KOPT-K1 (cell line): ENCODE measurements around the gene NTS.

Source experiments
- H3K27ac ChIP-seq: fragments of 200-600 bp; sonication (generic); 2 replicates; pipeline ENCODE4 v1.5.1; 2016; ENCODE audit warnings: antibody characterized with exemption, mild to moderate bottlenecking, low read depth, low read length; ENCODE audit not compliant: poor library complexity, severe bottlenecking
- H3K36me3 ChIP-seq: fragments of 200-600 bp; sonication (generic); 2 replicates; pipeline ENCODE4 v1.5.1; 2017; ENCODE audit warnings: antibody characterized with exemption, mild to moderate bottlenecking, low read length, moderate library complexity; ENCODE audit not compliant: insufficient read depth
- H3K9me3 ChIP-seq: fragments of 200-600 bp; sonication (generic); 2 replicates; pipeline ENCODE4 v1.5.1; 2017; ENCODE audit warnings: antibody characterized with exemption, low read length, mild to moderate bottlenecking; ENCODE audit not compliant: insufficient read depth, poor library complexity, severe bottlenecking

NTS gene, protein sequence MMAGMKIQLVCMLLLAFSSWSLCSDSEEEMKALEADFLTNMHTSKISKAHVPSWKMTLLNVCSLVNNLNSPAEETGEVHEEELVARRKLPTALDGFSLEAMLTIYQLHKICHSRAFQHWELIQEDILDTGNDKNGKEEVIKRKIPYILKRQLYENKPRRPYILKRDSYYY

DNA sequence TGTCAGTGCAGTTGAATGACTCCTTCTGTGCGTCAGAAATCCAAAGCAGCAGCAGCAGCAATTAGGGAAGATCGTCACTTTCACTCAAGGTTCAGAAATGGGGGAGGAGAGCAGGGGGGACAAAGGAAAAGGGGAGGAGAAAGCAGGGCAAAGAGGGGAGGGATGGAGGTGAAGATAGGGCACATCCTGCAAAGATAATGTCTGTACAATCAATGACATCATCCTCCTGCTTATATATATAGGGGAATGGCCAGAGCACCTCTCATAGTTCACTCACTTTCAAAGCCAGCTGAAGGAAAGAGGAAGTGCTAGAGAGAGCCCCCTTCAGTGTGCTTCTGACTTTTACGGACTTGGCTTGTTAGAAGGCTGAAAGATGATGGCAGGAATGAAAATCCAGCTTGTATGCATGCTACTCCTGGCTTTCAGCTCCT lies at the start of gene NTS:
TSS of gene NTS (plus strand) at position 265 of the 431 bp plus-strand sequence. CDS start at position 374, 109 bp downstream.
- Histone ChIP-seq H3K27ac (no peak within 1 kb of the TSS), H3K36me3 (no peaks in the 10 kb centered on the region), H3K9me3 (no peaks in the 10 kb centered on the region)

DNA sequence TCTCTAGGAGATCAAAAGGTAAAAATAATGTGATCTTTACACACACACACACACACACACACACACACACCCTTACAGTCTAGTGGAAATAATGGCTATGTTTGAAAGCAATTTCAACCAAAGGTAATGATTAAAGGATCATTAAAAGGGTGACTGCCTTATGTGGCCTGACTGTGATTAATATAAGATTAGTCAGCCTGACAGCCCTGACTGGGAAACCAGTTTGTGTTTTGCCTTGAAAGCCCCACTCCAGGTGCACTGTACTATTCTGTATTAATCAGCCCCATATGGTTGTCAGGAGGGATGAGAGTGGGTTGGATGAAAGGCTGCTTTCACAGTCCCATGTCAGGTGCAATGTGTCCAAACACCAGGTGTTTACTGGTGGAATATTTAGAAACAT lies 48.3 kb upstream of the NTS start:
- Histone ChIP-seq H3K36me3 (no peaks in the 10 kb centered on the region), H3K9me3 (no peaks in the 10 kb centered on the region), H3K27ac (no peak overlapping the region)

DNA sequence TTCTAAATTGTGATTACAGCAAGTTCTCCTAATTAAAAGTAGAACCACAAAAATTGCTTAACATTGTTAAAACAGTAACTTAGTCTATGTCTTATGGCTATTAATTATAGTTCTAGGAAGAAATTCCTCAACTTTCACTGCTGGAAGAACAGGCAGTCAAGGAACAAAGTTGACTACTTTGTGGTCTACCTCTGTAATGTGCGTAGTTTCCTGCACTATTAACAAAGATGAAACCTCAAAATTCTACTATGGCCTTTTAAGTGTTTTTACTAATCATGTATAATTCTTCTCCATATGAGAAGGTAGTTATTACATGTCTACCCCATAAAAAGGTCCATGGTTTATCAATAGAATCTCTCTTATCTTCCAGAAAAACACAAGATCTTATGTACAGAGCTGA lies 45.5 kb upstream of the NTS start:
- Histone ChIP-seq H3K27ac (no peak overlapping the region), H3K36me3 (no peaks in the 10 kb centered on the region), H3K9me3 (no peaks in the 10 kb centered on the region)

DNA sequence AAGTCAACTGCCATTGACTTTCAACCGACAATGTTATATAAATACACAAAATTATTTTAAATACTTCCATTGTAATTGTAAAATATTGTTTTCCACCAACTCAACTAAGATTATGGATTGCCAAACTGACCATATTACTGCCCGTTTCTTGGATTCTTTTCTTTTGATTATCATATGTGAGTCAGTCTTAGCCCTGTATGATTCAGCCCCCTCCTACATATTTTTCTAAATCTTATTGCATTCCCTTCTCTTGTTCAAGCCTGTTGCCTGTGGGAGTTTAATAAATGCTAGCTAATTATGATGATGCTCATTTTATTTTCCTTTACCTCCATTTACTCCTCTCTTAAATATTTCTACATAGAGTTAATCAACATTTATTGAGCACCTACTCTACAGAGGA lies 44.7 kb upstream of the NTS start:
- Histone ChIP-seq H3K27ac (no peak overlapping the region), H3K36me3 (no peaks in the 10 kb centered on the region), H3K9me3 (no peaks in the 10 kb centered on the region)

DNA sequence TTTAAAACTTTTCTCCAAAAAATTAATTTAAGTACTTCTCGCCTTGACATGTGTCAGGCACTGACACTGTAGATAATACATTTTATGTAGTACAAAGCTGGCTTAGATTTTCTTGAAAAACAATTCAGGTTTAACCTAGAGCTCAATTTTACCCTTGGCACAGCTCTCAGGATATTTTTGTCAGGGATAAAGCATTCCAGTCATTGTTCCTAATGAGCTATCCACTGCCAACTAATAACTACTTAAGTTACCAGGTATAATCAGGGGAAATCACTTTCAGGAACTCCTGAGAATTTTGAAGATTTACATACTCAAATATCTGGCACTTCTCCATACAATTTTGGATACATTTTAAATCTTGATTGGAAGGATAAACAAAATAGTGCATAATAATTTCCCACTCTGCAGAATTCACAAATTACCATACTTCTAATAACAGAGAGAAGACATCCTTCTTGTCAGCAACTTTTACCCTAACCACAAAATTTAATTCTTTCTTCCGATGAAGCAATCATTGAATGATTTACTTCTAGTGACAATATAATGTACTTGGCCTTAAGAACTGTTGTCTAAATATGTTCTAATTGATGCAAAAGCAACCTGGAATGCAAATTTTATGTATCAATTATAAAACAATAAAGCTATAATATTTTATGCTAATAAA lies 42.6 kb upstream of the NTS start:
- no peaks in the 10 kb centered on the region for H3K36me3 ChIP-seq
- no peaks in the 10 kb centered on the region for H3K9me3 ChIP-seq
- no peak overlapping the region for H3K27ac ChIP-seq

DNA sequence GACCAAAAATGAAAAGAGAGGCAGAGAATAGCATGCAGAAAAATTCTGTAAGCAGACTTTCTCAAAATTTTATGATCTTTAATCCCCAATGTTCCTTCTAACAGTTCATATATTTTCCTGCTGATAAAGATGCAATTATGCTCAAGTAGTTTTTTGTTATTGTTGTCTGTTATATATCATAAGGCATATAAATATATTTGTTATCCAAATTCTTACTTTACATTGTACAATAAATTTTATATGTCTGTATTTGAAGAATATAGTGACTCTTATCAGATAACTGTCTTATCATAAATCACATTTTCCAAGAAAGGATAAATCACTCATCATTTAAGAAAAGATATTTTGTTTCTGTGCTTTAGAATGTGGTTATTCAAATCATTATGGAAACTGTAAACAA lies 40.5 kb upstream of the NTS start:
- Histone ChIP-seq H3K36me3 (no peaks in the 10 kb centered on the region), H3K27ac (no peak overlapping the region)

DNA sequence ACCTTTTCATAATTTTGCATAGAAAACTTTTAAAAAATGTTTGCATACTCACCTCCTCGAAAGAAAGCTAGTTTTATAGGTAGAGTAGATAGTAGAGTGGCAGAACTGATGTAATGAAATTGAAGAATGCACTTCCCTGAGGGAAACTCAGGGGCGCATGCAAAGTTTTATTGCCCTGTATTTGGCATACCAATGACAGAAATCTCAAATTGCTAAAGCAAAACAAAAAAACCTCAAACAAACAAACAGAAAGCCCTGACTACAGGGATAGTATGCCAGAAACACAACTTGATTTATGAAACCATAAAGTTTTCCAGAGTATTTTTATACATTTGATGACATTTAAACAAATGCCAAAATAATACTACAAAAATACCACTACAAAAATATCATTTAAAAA lies 39.7 kb upstream of the NTS start:
- H3K9me3 ChIP-seq: no peaks in the 10 kb centered on the region
- no peaks in the 10 kb centered on the region for H3K36me3 ChIP-seq
- H3K27ac ChIP-seq: no peak overlapping the region

More for the DNA sequence above, 40.5 kb upstream of the NTS start:
- no peaks in the 10 kb centered on the region for H3K9me3 ChIP-seq

DNA sequence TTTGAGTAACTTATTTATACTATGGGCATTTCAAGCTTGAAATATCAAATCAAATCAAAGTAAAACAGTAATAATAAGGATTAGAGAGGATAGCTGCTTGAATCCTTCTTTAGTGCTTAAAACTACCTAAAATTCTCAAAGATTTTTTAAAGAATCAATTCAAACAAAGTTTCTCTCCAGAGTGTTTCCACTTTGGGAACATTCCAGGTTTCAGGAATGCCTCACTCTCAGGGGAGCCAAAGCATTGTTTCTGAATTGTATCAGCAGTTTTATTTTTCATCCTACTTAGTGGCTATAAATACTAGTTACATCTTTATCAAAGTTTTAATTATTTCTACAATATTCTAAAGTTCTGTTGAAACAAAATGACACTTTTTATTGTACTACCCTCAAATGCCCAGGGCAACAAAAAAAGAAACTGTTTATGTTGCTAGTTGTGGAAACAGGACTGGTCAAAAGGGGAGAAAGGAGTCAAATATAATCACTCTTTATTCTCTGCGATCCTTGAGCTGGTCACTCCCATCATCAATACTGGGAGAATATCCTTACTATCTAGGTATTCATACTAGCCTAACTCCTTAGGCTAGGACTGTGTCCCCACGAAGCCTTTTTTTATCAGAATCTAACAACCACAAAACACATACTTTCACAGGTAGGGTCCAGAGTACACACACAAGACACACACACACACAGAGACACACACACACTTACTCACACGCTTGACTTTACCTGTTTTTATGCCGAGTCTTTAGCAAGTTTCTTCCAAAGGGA lies 38.5 kb upstream of the NTS start:
- no peak overlapping the region for H3K27ac ChIP-seq
- no peaks in the 10 kb centered on the region for H3K9me3 ChIP-seq
- H3K36me3 ChIP-seq: no peaks in the 10 kb centered on the region

DNA sequence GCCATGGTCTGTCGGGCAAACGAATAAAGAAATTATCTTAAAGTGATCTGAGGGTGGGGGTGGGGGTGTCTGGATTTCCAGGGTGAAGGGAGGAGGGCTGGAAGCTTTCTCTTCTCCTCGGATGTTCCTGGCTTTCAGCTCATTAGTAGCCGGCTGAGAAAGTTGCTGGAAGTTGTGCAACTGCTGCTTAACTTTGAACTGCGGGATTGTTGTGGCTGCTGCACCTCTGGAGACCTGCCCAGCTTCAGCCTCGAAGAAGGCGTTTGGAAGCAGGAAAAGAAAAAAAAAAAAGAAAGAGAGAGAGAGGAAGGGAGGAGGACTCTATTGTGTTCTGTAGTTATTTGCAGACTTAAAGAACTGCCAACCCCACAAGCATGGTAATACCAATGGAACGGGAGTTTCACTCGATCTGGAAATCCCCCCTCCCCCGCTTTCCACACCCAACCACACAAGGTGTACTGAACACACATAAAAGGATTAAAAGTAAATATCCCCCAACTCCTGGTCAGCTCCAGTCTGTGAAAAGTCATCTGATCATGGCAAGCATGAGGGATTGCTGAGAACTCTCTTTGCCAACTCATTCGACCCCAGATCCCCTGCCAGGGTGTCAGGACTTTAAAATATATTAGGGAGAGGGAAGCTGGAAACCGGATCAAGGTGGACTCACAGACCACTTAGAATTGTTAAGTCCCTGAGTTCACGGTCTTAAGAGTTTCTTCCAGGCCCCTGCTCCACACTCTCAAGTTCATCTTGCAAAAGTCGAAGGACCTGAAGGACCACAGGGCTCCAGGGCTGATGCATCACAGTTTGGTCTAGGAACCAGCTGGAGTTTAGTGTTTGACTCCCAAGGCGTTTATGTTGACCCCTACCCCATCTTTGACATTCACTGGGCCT lies 37.7 kb upstream of the NTS start, which contains the start of gene RASSF9:
TSS of gene RASSF9 (minus strand) at position 213 of the 894 bp plus-strand sequence. CDS start at position 5, 208 bp downstream.
- H3K27ac ChIP-seq: no peak within 1 kb of the TSS
- H3K36me3 ChIP-seq: no peaks in the 10 kb centered on the region
- no peaks in the 10 kb centered on the region for H3K9me3 ChIP-seq

DNA sequence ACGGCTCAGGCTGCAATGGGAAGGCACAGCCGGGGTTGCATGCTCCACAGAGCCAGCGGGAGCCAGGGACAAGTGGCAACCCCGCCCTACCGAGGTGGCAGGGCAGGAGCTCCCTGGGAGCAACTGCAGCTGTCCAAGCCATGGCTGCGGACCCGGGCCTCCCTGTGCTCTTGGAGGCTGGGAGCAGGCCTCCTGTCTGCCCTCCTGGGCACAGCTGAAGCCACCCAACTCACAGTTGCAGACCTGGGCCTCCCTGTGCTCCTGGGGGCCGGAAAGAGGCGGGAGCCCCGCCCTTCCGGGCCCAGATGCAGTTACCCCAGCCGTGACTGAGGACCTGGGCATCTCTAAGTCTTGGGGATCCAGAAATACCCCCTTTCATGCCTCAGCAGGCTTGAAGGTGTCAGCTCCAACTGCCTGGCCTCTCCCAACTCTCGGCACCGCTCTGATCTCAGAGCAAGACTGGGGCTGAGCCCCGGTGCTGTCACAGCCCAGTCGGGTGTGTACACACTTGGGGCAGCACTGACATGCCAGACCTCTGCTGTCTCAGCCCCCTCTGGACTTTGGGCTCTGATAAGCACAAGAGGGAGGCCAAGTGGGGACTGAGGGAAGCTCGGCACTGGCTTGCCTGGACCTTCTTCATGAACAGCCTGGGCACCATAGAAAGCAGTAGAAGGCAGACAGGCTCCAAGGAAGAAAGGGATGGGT lies 30.3 kb upstream of the NTS start:
- Histone ChIP-seq H3K27ac (no peak overlapping the region), H3K9me3 (no peaks in the 10 kb centered on the region), H3K36me3 (no peaks in the 10 kb centered on the region)

DNA sequence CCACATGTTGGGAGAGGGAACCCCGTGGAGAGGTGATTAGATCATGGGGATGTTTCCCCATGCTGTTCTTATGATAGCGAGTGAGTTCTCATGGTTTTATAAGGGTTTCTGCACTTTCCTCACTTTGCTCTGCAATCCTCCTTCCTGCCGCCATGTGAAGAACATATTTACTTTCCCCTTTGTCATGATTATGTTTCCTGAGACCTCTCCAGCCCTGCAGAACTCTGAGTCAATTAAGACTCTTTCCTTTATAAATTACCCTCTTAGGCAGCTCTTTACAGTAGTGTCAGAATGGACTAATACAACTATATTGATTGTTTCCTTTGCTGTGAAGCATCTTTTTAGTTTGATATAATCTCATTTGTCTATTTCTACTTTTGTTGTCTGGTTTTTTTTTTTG lies 24.8 kb upstream of the NTS start:
- no peaks in the 10 kb centered on the region for H3K9me3 ChIP-seq
- no peak overlapping the region for H3K27ac ChIP-seq
- H3K36me3 ChIP-seq: no peaks in the 10 kb centered on the region

DNA sequence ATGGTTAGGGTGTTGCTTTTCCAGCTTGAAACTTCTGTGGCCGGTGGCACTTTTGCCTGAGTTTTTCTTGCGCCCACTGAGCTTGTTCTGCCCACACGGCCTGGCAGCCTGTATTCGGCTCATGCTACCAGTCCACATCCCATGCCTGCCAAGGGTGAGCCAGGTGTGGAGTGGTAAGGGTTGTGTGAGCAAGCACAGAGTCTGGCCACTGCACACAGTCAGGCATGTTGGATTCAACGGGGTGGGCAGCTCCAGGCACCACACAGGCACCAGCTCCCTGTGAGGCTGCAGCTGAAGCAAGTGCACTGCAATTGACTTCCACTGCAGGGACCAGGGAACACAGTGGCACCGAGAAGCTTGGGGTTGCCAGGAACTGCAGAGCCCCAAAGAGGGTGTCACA lies 18.8 kb upstream of the NTS start:
- no peak overlapping the region for H3K27ac ChIP-seq
- no peaks in the 10 kb centered on the region for H3K36me3 ChIP-seq
- no peaks in the 10 kb centered on the region for H3K9me3 ChIP-seq

DNA sequence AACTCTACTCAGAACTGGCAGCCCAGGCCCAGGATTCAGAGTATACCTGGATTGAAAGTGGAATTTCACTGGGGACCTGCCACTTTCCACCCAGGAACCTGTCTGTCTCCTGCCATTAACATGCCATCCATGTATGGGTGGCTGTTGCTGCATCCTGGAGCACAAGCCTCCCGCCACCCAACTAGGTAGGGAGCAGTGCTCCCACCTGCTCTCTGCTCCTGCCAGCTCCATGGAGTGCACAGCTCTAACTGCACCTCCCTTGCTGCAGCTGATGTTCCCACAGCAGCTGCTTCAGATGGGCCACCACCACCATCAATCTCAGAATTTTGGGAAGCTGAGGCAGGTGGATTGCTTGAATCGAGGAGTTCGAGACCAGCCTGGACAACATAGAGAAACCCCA lies 17.1 kb upstream of the NTS start:
- Histone ChIP-seq H3K27ac (no peak overlapping the region), H3K9me3 (no peaks in the 10 kb centered on the region), H3K36me3 (no peaks in the 10 kb centered on the region)

DNA sequence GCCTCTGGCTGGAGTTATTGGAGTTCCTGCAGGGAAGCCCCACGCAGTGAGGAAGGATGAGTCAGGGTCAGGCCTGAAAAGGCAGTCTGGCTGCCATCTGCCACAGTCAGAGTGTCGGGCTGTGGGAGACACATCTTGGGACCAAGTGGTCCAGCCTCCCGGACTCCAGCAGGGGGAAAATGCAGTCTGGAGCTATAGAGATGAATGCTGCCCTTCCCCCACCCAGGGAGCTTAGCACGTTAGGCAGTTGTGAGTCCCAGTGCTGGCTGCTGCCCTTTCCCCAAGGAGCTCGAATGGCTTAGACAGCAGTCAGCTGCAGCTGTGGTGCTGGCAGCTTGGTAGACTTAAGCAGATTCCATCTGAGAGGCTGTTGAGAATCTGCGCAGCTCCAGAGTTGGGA lies 8.2 kb upstream of the NTS start:
- H3K36me3 ChIP-seq: no peaks in the 10 kb centered on the region
- no peak overlapping the region for H3K27ac ChIP-seq
- H3K9me3 ChIP-seq: no peaks in the 10 kb centered on the region
